C4-2B (cell line): ENCODE data around the gene NAV2.

Experiments
- H3K27ac ChIP-seq: fragments of 450-650 bp; 2 replicates; pipeline ENCODE4 v1.5.1; 2017
- ZFX ChIP-seq: fragments of 450-650 bp; IDR thresholded peaks from 2 replicates; pipeline ENCODE4 v1.6.1; 2017
- TF ChIP-seq, protein P1 (sequence below): fragments of 450-650 bp; conservative IDR thresholded peaks from 2 replicates; pipeline ENCODE4 v1.5.1; 2017; ENCODE audit warnings: mild to moderate bottlenecking

NAV2 gene

DNA sequence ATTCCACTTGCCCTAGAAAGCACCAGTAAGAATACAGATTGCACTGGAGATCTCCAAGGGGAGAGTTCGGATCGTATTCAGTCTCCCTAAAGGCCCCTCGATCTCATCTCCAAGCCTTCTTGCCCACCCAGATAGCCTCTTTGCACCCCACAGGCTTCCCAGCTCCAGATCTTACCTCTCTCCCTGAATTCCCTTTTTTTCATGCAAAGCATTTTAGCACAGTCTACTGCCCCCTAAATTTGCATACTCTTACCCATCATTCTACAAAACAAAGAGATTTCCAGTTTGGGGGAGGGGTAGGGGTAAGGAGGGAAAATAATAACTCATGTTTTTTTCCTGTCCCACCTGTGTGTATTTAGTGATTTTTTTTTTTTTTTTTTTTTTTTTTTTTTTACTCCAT lies 105.2 kb downstream of the NAV2 start:
- H3K27ac ChIP-seq: no peak overlapping the region
- TF ChIP-seq, protein P1, sequence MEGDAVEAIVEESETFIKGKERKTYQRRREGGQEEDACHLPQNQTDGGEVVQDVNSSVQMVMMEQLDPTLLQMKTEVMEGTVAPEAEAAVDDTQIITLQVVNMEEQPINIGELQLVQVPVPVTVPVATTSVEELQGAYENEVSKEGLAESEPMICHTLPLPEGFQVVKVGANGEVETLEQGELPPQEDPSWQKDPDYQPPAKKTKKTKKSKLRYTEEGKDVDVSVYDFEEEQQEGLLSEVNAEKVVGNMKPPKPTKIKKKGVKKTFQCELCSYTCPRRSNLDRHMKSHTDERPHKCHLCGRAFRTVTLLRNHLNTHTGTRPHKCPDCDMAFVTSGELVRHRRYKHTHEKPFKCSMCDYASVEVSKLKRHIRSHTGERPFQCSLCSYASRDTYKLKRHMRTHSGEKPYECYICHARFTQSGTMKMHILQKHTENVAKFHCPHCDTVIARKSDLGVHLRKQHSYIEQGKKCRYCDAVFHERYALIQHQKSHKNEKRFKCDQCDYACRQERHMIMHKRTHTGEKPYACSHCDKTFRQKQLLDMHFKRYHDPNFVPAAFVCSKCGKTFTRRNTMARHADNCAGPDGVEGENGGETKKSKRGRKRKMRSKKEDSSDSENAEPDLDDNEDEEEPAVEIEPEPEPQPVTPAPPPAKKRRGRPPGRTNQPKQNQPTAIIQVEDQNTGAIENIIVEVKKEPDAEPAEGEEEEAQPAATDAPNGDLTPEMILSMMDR: no peak
- TF ChIP-seq ZFX: no peak

DNA sequence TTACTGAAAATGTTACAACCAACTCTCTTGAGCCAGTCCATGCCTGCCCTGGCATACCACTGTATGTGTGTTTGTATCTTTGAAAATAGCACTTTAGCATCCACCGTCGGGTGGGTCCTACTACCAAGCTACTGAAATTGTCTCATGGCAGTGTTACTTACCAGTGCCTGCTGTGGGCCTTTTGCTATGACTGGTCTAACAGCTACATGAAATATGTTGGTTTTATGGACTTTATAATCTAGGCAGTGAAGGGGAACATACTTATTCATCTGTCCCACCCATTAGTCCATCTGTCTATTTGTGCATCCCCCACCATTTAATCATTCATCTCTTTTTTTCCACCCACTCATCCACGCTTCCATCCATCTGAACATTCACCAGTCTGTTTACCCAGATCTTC lies 106.0 kb downstream of the NAV2 start:
- TF ChIP-seq ZFX: no peak
- TF ChIP-seq, protein P1: no peak
- no peak overlapping the region for H3K27ac ChIP-seq

DNA sequence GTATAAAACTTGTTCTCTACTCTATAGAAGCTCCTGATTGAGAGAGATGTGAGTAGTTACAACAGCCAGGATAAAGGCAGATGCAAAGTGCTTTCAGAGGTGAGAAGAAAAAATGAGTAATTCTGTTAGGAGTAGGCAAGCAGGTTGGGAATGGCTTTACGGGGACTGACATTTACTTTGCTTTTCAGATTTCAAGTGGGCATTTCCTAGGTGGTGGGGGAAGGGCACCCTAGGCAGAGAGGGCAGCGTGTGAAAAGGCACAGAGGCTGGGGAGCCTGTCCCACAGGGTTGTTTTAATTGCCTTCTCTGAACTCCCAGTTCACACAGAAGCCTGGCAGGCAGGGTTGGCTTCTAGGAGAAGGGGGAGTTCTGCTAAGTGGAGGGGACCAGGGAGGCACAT lies 106.5 kb downstream of the NAV2 start:
- TF ChIP-seq ZFX: no peak
- TF ChIP-seq, protein P1: no peak
- H3K27ac ChIP-seq: no peak overlapping the region

DNA sequence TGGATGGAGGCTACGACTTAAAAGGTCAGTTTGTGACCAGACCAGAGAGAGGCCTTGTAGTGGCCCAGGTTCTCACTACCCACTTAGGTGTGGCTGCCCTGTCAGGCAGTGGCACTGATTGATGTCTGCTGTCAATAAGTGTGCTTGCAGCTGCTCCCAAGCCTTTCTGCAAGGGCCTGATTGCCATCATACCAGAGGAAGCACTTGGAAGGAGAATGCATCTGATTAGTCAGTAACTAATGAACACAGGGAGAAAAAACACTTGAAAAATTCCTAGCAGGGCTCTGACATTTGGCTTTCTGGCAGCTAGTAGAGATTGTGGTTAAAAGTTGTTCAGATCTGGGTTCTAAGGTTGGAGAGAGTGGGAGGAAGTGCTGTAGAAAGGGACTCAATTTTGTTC lies 107.5 kb downstream of the NAV2 start:
- H3K27ac ChIP-seq: no peak overlapping the region

DNA sequence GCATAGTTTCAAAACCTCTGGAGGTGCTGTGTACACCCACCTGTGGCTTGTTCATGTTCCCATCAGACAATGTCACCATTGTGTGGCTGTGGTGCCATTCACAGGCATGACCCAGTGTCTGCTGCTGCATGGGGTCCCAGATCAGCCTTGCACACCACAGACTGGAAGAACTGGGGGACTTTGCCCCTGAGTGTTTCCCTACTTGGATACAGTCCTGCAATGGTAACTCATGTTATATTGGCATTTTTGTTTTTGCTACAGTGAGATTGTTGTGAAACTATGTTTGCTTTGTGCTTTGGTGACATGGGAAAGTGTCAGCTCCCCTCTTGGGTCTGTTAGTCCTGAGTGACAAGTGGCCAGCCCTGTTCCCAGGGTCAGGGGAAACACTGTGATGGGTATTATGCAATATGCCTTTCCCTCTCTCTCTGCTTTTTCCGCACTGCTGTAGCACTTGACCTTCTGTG lies 108.8 kb downstream of the NAV2 start:
- TF ChIP-seq, protein P1: no peak
- TF ChIP-seq ZFX: no peak

More for the DNA sequence above, 107.5 kb downstream of the NAV2 start:
- TF ChIP-seq ZFX: no peak
- TF ChIP-seq, protein P1: no peak

DNA sequence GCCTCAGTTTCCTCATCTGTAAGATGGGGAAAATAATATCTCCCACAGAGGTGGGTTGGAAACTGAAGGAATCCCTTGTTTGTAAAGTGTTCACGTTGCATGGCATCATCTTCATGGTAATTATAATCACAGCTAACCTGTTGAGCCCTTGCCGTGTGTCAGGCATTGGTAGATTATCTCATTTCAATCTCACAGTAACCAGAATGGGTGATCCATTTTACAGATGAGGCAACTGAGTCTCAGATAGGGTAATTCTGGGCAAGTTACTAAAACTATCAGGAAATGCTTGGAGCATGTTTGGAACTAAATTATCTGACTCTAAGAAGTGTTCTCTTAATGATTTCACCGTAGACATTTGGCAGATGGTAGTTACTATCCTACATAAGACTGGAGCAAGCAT lies 109.4 kb downstream of the NAV2 start:
- no peak overlapping the region for H3K27ac ChIP-seq
- TF ChIP-seq, protein P1: no peak
- TF ChIP-seq ZFX: no peak

More for the DNA sequence above, 108.8 kb downstream of the NAV2 start:
- H3K27ac ChIP-seq: no peak overlapping the region

DNA sequence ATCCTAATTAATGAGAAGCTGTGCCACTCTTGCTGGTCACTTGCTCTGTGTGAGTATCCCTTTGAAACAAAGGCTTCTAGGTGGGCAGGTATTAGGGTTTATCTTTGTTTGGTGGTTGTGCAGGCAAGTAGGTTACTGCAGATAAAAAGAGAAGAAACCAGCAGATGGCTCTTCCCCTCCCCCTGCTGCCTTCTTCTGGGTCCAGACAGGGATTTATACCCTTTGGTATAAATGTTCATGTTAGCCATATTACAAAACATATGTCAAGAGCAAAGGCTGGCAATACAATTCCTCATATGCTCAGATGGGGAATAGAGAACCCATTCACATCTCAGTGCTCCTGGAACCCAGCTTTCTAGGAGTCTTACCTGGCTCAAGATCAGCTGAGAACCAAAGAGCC lies 109.9 kb downstream of the NAV2 start:
- no peak overlapping the region for H3K27ac ChIP-seq
- TF ChIP-seq ZFX: no peak
- TF ChIP-seq, protein P1: no peak
